A172 (cell line): ENCODE data around the gene CAMK1D. TPM values are rescaled to one million over a fixed set of nuclear protein-coding genes. Genes with fewer than 3 reads are reported as not detected.
"Not testable (repeated sequence)": the region's sequence is repeated elsewhere in the genome, so short reads cannot be mapped to it uniquely, and the experiment has no call there.

Source experiments
- DNase-seq: peaks from one replicate; pipeline ENCODE4 v3.0.0-alpha.2; 2015; ENCODE audit warnings: low spot score
- total RNA-seq: library from RNA; depleted of rRNA; stranded (reverse); fragments of >200 nt; shearing (Covaris generic); gene quantifications from 2 replicates; pipeline ENCODE4 v1.2.3, GENCODE V29; 2014

Gene CAMK1D
- total RNA-seq, 1 experiment from 2014 or later = 2.6 TPM

- DNase-seq = no peak
Measured at GRCh38 chr10:12492016-12492415, 142.7 kb downstream of the CAMK1D start.

DNA sequence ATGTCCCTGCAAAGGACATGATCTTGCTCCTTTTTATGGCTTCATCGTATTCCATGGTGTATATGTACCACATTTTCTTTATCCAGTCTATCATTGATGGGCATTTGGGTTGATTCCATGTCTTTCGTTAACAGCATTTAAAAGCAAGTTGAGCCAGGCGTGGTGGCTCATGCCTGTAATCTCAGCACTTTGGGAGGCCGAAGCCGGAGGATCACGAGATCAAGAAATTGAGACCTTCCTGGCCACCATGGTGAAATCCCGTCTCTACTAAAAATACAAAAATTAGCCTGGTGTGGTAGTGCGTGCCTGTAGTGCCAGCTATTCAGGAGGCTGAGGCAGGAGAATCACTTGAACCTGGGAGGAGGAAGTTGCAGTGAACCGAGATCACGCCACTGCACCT is 147.7 kb downstream of the CAMK1D start:
- DNase-seq = not testable (repeated sequence)

- DNase-seq = no peak
Measured at GRCh38 chr10:12499076-12499986, 150.0 kb downstream of the CAMK1D start.

DNA sequence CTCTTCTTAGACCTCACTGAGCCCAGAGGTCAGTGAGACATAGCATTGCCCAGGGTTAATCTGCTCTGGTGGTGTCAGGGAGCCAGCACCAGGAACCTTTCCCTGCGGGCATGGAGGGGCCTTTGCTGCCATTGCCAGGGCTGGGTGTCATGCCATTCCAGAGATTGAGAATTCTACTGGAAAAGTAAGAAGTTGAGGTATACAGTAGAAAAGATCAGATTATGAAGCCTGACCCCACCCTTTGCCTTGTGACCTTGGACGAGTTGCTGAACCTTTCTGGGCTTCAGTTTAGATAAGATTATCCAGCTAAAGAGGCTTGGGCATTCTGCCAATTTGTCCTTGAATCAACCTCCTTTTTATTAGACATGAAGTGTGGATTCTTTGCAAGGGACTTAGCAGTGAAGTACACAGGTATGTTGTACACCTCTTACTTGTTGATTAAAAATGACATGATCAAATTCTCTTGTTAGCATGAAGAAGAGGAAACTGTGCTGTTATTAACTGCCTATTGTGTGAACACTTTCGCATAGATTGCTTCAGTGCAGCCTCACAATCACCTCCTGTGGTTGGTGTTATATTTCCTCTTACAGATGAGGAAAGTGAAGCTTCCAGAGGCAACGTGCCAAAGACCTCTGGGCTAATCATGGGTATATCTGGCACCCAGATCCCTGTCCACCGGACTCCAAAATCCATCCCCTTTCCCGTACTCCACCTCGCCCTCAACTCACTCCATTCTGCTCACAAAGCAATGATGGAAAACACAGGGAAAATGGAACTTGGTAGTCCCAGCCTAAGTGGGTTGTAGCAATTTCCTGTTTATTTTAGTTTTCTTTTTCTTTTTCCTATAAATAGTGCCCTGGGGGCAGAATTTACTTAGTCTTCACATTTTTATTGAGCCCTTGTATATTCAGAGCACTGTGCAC is 151.3 kb downstream of the CAMK1D start:
- peak; percentile 7 for DNase-seq

DNA sequence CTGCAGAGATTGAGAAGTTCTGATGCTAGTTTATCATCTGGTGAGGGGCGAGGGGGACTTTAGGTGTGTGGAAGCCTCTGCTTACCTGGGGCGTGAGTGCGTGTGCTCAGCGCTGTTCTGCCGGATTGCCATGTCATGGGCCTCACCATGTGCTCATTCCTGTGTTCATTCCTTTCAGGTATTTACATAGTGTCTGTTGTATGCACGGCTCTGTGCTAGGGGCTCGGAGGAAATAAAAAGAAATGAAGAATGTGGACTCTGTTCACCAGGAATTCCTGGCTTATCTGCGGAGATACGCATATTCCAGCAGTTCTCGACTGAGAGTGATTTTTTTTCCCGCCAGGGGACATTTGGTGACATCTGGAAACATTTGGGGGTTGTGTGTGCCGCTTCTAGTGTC is 152.0 kb downstream of the CAMK1D start:
- no peak for DNase-seq

DNA sequence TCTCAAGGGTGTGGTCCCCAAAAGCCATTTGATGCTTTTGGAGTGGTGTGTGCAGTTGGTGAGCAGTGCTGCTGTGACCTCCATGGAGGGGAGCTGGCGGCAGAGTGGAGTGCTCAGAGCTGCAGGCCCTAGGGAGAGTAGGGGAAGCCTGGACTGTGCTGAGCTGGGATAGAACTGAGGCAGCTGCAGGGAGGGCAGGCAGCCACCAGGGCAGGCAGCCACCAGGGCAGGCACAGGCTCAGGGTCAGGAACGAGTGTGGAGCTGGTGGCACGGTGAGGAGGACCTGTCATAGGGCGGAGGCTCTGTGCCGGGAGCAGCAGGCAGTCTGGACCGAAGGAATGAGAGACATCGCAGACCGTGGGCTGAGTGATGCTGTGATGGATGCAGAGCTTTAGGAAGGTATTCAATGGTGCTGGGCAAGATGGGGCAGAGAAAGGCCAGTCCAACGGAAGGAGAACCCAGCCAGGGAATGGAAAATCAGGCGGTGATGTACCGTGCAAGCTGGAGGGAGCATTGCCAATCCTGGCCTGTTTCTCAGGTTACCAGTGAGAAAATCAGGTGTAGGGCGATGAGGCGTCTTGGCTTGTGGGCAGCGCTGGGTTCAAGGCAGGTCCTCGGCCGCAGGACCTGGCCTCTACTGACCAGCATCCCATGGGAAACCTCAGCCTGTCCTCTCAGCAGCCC is 152.6 kb downstream of the CAMK1D start:
- DNase-seq = no peak

DNA sequence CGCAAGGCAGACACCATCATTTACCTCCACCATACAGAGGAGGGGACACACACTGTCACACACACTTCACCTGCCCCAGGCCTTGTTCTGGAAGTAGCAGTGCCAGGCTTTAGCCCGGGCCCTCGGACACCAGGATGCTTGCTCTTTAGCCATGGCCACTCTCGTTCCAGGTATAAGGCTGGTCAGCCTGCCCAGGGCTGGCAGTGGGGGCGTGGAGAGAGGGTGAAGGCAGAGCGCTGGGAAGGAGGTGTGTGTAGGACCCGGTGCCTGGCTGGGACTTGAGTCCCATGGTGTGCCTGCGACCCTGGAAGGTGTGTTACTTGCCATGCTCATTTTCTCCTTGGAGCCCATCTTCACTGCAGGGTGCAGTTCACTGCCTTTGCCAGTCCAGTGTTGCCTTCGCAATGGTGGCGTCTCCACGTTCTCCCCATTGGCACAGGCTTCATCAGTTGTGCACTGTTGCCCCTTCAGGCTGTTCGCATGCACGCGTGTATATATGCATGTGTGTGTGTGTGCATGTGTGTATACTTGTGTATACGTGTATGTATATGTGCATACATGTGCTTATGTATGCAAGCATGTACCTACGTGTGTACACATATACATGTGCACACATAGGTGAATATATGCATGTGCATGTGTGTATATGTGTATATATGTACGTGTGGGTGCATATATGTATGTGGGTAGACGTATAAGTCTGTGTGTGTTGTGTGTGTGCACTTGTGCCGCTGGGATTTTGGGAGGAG is 153.4 kb downstream of the CAMK1D start:
- no peak for DNase-seq

DNA sequence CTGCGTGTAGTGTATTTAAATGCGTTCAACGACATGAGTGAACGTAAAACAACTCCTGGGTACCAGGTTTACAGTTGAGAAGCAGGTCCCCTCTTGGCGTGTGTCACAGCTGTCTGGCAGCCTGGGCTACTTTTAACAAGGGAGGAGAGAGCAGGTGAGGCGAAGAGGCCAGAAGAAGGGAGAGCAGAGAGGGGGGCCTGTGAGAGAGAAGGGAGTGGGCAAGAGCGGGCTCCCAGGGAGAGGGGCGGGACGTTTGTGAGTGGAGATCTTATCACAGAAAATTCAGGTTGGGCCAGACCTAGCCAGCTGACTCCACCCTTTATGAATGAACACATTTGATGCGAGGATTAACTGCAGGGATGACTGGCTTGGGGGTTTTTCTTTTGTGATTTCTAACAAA is 154.0 kb downstream of the CAMK1D start:
- no peak for DNase-seq

DNA sequence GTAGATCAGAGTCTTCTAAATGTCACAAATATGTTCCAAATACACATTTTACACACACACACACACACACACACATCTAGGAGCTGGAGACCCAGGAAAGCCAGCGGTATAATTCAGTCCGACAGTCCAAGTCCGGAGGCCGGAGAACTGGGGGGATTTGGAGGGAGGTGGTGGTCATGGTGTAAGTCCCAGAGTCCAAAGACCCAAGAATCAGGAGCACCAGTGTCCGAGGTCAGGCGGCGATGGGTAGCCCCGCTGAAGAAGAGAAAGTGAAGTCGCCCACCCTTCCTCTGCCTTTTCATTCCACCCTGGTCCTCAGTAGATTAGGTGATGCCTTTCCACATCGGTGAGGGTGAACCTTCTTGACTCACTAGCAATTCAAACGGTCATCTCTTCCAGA is 154.8 kb downstream of the CAMK1D start:
- no peak for DNase-seq

- DNase-seq = no peak
Measured at GRCh38 chr10:12504628-12505027, 155.3 kb downstream of the CAMK1D start.

GRCh38 chr10:12505683-12506082 is 156.3 kb downstream of the CAMK1D start:
- no peak for DNase-seq

DNA sequence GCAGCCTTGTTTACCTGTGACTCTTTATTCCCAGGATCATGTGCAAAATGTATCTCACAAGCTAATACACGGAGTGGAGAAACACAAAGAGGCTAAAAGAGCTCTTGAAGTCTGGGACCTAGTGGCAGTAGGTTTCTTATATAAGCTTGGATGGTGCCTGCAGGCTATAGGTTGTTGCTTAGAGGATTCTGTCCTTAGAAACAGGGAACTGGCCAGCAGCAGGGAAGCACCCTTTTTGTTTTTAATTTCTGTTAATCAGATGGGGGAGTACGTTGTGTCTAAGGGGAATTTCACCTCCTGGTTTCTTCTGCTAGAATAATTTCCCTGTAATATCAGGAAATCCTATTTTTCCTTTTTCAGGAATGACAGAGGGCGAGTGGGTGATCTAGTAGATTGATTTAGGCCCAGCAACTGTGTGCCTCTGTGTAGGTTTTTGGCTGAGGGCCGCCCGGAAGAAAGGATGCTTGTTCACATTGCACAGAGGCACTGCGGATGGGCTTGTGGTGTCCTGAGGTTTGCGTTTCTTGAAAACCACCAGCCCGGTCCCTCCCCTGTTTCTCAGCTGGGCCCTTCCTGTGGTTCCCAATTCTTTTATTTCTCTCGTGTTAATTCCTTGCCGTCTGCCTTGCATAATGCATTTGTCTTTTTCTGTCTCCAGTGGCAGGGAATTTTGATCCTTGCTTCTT is 158.0 kb downstream of the CAMK1D start:
- no peak for DNase-seq

GRCh38 chr10:12508165-12508564 is 158.8 kb downstream of the CAMK1D start:
- DNase-seq = no peak

- no peak for DNase-seq
Measured at GRCh38 chr10:12509016-12509793, 159.9 kb downstream of the CAMK1D start.

- no peak for DNase-seq
Measured at GRCh38 chr10:12509794-12510100, 160.4 kb downstream of the CAMK1D start.

DNA sequence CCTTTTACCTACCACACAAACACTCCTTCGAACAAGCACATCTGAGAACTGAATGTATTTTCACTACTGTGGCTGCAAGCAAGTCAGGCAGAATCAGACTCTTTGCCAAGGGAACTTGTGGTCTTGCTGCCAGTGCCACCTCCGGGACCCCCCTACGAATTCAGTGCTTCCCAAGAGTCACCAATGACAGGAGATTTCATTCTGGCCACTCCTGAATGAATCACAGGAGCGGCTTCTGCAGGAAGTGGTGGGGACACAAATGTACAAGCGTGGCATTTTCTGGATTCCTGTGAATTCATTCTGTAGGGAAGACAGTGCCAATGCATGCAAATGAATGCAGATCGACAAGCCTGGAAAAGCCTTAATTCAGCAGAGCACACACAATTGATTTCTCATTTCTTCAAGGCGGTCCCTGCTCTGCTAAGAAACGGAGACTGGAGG is 161.2 kb downstream of the CAMK1D start:
- peak; percentile 48 for DNase-seq

DNA sequence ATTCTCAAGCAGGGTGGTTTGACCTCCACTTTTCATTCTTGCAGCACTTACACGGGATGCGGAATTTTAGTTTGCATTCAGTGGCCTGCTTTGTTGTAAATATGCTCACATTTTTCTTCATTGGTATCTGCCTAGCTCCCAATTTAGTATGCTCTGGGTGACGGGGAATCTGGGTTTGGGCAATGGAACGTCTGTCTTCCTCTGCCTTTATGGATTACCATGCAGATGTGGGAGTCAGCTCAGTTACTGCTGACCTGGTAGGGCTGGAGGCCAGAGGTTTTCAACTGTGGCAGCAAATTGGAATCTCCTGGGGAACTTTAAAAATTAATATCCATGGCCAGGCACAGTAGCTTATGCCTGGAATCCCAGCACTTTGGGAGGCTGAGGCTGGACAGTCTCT is 161.6 kb downstream of the CAMK1D start:
- no peak for DNase-seq

DNA sequence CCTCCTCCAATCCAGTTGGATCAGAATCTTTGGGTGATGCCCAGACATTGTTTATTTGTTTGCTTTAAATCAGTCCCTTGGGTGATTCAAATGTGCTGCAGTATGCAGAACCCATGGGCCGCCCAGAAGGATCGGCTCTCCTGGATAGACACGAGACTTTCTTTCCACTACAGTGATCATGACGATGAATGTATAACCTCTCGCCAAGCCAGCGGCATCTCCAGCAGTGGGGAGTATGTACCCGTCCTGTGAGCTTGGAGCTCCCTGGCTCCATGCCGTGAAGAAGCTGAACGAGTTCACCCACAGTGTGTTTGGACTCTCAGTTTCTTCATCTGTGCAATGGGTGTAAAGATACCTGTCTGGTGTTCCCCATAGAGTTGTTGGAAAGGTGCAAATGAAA is 162.3 kb downstream of the CAMK1D start:
- no peak for DNase-seq

DNA sequence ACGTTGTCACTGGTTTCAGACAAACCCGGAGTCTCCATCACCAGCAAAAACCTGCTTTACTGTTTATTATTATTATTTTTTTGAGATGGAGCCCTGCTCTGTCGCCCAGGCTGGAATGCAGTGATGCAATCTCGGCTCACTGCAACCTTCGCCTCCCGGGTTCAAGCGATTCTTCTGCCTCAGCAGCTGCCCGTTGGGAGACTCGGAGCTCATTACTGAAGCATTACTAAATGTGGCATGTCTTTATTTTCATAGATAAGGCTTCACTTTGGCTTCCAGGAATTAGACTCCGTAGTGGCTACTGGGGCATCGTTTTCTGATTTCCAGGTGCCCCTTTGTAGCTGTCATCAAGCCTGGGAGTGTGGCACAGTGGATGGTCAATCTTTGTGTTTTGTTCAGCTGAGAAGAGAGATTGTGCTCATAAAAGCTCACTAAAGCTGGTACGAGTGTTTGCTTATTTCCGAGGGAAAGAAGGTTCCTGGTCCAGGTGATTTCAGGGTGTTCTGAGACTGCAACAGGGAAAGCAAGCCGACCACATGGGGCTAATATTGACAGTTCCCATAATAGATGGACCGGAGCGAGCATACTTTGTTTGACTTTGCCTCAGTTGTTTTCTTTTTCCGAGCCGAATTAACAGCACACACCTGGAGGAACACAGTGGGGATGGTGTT is 163.1 kb downstream of the CAMK1D start:
- DNase-seq = no peak

- no peak for DNase-seq
Measured at GRCh38 chr10:12513003-12513365, 163.6 kb downstream of the CAMK1D start.
